NT2/D1 (cell line): Measurements from ENCODE around the gene DYTN.

Source experiments
- YY1 ChIP-seq: IDR thresholded peaks from 2 replicates; pipeline ENCODE4 v1.6.1; 2011; ENCODE audit not compliant: insufficient read length, insufficient read depth
- ZNF274 ChIP-seq: IDR thresholded peaks from 2 replicates; pipeline ENCODE4 v1.6.1; 2011; ENCODE audit warnings: mild to moderate bottlenecking, low read depth, low read length

DNA sequence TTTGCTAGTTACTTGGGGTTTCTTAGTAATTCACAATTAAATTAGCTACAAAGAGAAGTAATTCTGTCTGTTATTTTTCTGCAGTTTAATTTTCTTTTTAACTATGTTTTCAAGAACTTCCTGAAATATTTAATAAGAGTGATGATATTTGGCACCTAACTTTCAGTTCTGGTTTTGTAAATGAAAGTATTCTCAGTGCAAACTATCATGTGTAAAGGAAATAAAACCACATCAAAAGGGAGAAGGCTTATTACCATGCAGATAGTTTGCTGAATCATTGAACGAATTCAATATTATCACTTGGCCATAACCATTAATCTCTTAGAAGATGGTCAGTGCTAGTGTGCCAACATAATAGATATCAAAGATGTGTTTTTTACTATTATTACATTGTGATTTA, 29.2 kb downstream of the DYTN start:
- TF ChIP-seq YY1 (no peak), ZNF274 (no peak)
